Measurements from ENCODE around the gene CCL19.

Gene CCL19

DNA sequence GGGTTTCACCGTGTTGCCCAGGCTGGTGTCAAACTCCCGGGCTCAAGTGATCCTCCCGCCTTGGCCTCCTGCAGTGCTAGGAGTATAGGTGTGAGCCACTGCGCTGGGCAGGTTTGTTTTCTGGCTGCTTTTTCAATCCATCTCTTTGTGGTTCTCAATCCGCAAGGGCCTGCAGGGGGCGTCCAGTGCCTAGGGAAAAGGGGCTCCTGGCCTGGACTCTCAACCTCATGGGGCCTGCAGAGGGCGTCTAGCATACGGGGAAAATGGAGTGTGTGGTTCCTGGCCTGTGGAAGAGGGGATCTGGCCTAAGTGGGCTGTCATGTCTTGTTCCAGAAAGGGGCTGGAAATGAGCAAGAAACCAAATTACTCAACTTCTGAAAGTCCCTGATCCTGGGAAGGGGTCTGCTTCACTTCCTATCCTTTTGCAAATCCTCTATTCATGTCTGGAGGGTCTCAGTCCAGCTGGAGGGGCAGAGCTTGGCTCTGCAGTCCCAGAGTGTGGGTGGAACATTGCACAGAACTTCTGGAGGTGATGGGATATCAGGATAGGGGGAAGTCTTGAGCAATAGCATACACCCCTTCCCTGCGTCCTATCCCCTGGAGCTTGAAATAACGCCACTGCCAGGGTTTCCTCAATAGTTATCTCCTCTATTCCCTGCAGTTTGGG lies 15.9 kb downstream of the CCL19 start:
- H3K36me3 ChIP-seq, result no peaks in the 10 kb centered on the region

GRCh38 chr9:34674440-34674839 lies 16.6 kb downstream of the CCL19 start:
- H3K27me3 ChIP-seq, result no peaks in the 10 kb centered on the region

More for the DNA sequence above, 15.9 kb downstream of the CCL19 start:
- TF ChIP-seq, protein P1, sequence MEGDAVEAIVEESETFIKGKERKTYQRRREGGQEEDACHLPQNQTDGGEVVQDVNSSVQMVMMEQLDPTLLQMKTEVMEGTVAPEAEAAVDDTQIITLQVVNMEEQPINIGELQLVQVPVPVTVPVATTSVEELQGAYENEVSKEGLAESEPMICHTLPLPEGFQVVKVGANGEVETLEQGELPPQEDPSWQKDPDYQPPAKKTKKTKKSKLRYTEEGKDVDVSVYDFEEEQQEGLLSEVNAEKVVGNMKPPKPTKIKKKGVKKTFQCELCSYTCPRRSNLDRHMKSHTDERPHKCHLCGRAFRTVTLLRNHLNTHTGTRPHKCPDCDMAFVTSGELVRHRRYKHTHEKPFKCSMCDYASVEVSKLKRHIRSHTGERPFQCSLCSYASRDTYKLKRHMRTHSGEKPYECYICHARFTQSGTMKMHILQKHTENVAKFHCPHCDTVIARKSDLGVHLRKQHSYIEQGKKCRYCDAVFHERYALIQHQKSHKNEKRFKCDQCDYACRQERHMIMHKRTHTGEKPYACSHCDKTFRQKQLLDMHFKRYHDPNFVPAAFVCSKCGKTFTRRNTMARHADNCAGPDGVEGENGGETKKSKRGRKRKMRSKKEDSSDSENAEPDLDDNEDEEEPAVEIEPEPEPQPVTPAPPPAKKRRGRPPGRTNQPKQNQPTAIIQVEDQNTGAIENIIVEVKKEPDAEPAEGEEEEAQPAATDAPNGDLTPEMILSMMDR (IDR thresholded peaks at IDR 0.05), result no peak
- no peak overlapping the region for H3K27ac ChIP-seq
- H3K4me3 ChIP-seq (ENCODE audit: low read depth in 1 of 2, low read length in 1 of 2), result no peak overlapping the region
- no peaks in the 10 kb centered on the region for H3K4me1 ChIP-seq (ENCODE audit: control insufficient read depth in 1 of 2, insufficient read depth in 1 of 2, low read depth in 1 of 2, low read length in 1 of 2)
- no peaks in the 10 kb centered on the region for H3K27me3 ChIP-seq
- H3K9me3 ChIP-seq, result no peaks in the 10 kb centered on the region

GRCh38 chr9:34671307-34671706 lies 19.8 kb downstream of the CCL19 start:
- H3K27me3 ChIP-seq, result no peaks in the 10 kb centered on the region

More at GRCh38 chr9:34674440-34674839, 16.6 kb downstream of the CCL19 start:
- H3K9me3 ChIP-seq, result no peaks in the 10 kb centered on the region
- no peaks in the 10 kb centered on the region for H3K4me1 ChIP-seq (ENCODE audit: control insufficient read depth in 1 of 2, insufficient read depth in 1 of 2, low read depth in 1 of 2, low read length in 1 of 2)
- TF ChIP-seq, protein P1 (IDR thresholded peaks at IDR 0.05), result no peak
- no peak overlapping the region for H3K27ac ChIP-seq
- H3K4me3 ChIP-seq (ENCODE audit: low read depth in 1 of 2, low read length in 1 of 2), result no peak overlapping the region
- peaks cover 5% of the 10 kb centered on the region for H3K36me3 ChIP-seq

GRCh38 chr9:34669809-34670562 lies 21.1 kb downstream of the CCL19 start:
- Histone ChIP-seq H3K4me1 (ENCODE audit: control insufficient read depth in 1 of 2, insufficient read depth in 1 of 2, low read depth in 1 of 2, low read length in 1 of 2) (peaks cover 5 to 7% of the 10 kb centered on the region in 2 experiments), H3K36me3 (peaks cover 8% of the 10 kb centered on the region), H3K27me3 (no peaks in the 10 kb centered on the region), H3K9me3 (no peaks in the 10 kb centered on the region), H3K4me3 (ENCODE audit: low read depth in 1 of 2, low read length in 1 of 2) (no peak overlapping the region), H3K27ac (no peak overlapping the region)
- TF ChIP-seq, protein P1 (IDR thresholded peaks at IDR 0.05), result no peak

More at GRCh38 chr9:34671307-34671706, 19.8 kb downstream of the CCL19 start:
- TF ChIP-seq, protein P1 (IDR thresholded peaks at IDR 0.05), result no peak
- H3K27ac ChIP-seq, result no peak overlapping the region
- H3K36me3 ChIP-seq, result peaks cover 8% of the 10 kb centered on the region
- H3K9me3 ChIP-seq, result no peaks in the 10 kb centered on the region
- H3K4me1 ChIP-seq (ENCODE audit: control insufficient read depth in 1 of 2, insufficient read depth in 1 of 2, low read depth in 1 of 2, low read length in 1 of 2), result peaks cover 0 to 2% of the 10 kb centered on the region in 2 experiments
- H3K4me3 ChIP-seq (ENCODE audit: low read depth in 1 of 2, low read length in 1 of 2), result no peak overlapping the region

GRCh38 chr9:34665381-34666250 lies 25.5 kb downstream of the CCL19 start:
- Histone ChIP-seq H3K4me3 (ENCODE audit: low read depth in 1 of 2, low read length in 1 of 2) (peak overlapping the region; percentile 88 to 91), H3K27me3 (no peaks in the 10 kb centered on the region), H3K9me3 (no peaks in the 10 kb centered on the region), H3K36me3 (peaks cover 8% of the 10 kb centered on the region), H3K4me1 (ENCODE audit: control insufficient read depth in 1 of 2, insufficient read depth in 1 of 2, low read depth in 1 of 2, low read length in 1 of 2) (peaks cover 13 to 14% of the 10 kb centered on the region in 2 experiments), H3K27ac (peak overlapping the region; percentile 99)
- TF ChIP-seq, protein P1 (IDR thresholded peaks at IDR 0.05), result peak; percentile 45

Data from neutrophil (primary cell).